Activated naive CD8-positive, alpha-beta T cell treated with anti-CD3 and anti-CD28 coated beads, Interleukin-2, amount 10 ng/mL, durations not matched to agents 7 days and 5 days (primary cell): Measurements from ENCODE around the gene DCUN1D1. TPM values are rescaled to one million over a fixed set of nuclear protein-coding genes. Genes with fewer than 3 reads are reported as not detected.

ENCODE experiments used
- ATAC-seq: fragments of 150-1000 bp; cut with Tn5 transposase; one replicate; pipeline ENCODE4 v1.10.0; 2021; ENCODE audit warnings: low read depth, moderate library complexity
- POLR2A ChIA-PET: fragments of 350-600 bp; sonication (Branson Sonifier 250); formaldehyde crosslinking; loops from one replicate; lab custom pipeline; 2021; ENCODE audit warnings: antibody characterized with exemption; lab: Charles Lee
- DNase-seq: peaks from one replicate; pipeline ENCODE4 v3.0.0; 2021
- H3K27ac Mint-ChIP-seq: one replicate; pipeline ENCODE4 v1.8.0; 2022; ENCODE audit warnings: mild to moderate bottlenecking, mixed read lengths
- H3K27me3 Mint-ChIP-seq: one replicate; pipeline ENCODE4 v1.8.0; 2022; ENCODE audit warnings: mild to moderate bottlenecking, moderate library complexity, mixed read lengths
- H3K36me3 Mint-ChIP-seq: one replicate; pipeline ENCODE4 v1.8.0; 2021; ENCODE audit warnings: mild to moderate bottlenecking, mixed read lengths
- H3K4me1 Mint-ChIP-seq: one replicate; pipeline ENCODE4 v1.8.0; 2021; ENCODE audit warnings: mixed read lengths
- H3K4me3 Mint-ChIP-seq: one replicate; pipeline ENCODE4 v1.8.0; 2022; ENCODE audit warnings: mild to moderate bottlenecking, moderate library complexity, mixed read lengths
- H3K9me3 Mint-ChIP-seq: one replicate; pipeline ENCODE4 v1.8.0; 2021; ENCODE audit warnings: mixed read lengths
- total RNA-seq, 2 experiments: library from RNA; stranded (reverse); gene quantifications; one replicate each; pipeline ENCODE4 v1.2.3, GENCODE V29; 2021

Gene DCUN1D1
- total RNA-seq, 2 experiments from 2014 or later, result 68.2 to 69.7 TPM

- DNase-seq, result no peak
- POLR2A ChIA-PET, result interaction anchor here (1.6 to 1.7 kb wide), 2 partner anchors 10 to 11 kb away, joined by 5 to 7 read pairs; partner anchors contain the start of gene DCUN1D1
- ATAC-seq, result no peak
- peaks cover 34% of the 10 kb centered on the region for H3K36me3 Mint-ChIP-seq
- H3K27me3 Mint-ChIP-seq, result no peaks in the 10 kb centered on the region
- H3K27ac Mint-ChIP-seq, result no peak overlapping the region
- no peak overlapping the region for H3K4me3 Mint-ChIP-seq
- peaks cover 50% of the 10 kb centered on the region for H3K4me1 Mint-ChIP-seq
- no peaks in the 10 kb centered on the region for H3K9me3 Mint-ChIP-seq
These were observed 11.1 kb downstream of the DCUN1D1 start for GRCh38 chr3:182969277-182969676.

- ATAC-seq (peak; percentile 92), DNase-seq (no peak)
- Mint-ChIP-seq H3K9me3 (no peaks in the 10 kb centered on the region), H3K27me3 (no peaks in the 10 kb centered on the region), H3K27ac (peak overlapping the region; percentile 86), H3K4me1 (peaks cover 52% of the 10 kb centered on the region), H3K36me3 (peaks cover 33% of the 10 kb centered on the region), H3K4me3 (peak overlapping the region; percentile 73)
- POLR2A ChIA-PET, result interaction anchor here (0.5 to 1.7 kb wide), 2 partner anchors 13 to 105 kb away, joined by 4 to 5 read pairs; partner anchors contain the start of gene DCUN1D1
These were observed 12.8 kb downstream of the DCUN1D1 start for GRCh38 chr3:182967218-182968204.

- Mint-ChIP-seq H3K9me3 (no peaks in the 10 kb centered on the region), H3K4me1 (peaks cover 46% of the 10 kb centered on the region), H3K27me3 (no peaks in the 10 kb centered on the region), H3K36me3 (peaks cover 32% of the 10 kb centered on the region), H3K4me3 (no peak overlapping the region), H3K27ac (no peak overlapping the region)
- POLR2A ChIA-PET, result no interaction called here
- ATAC-seq (no peak), DNase-seq (no peak)
These were observed 14.4 kb downstream of the DCUN1D1 start for GRCh38 chr3:182965861-182966366.

GRCh38 chr3:182964179-182964578 lies 16.2 kb downstream of the DCUN1D1 start:
- DNase-seq, result no peak

GRCh38 chr3:182962166-182962565 lies 18.2 kb downstream of the DCUN1D1 start:
- peaks cover 27% of the 10 kb centered on the region for H3K36me3 Mint-ChIP-seq
- peaks cover 29% of the 10 kb centered on the region for H3K4me1 Mint-ChIP-seq
- no peaks in the 10 kb centered on the region for H3K27me3 Mint-ChIP-seq
- H3K27ac Mint-ChIP-seq, result peak overlapping the region; percentile 2
- DNase-seq (no peak), ATAC-seq (no peak)
- no peaks in the 10 kb centered on the region for H3K9me3 Mint-ChIP-seq
- POLR2A ChIA-PET, result interaction anchor here (0.6 kb wide), 1 partner anchor 154 kb away, joined by 3 read pairs; no protein-coding TSS in a partner anchor
- H3K4me3 Mint-ChIP-seq, result no peak overlapping the region

More at GRCh38 chr3:182964179-182964578, 16.2 kb downstream of the DCUN1D1 start:
- no peaks in the 10 kb centered on the region for H3K9me3 Mint-ChIP-seq
- no peak for ATAC-seq
- H3K36me3 Mint-ChIP-seq, result peaks cover 36% of the 10 kb centered on the region
- H3K27ac Mint-ChIP-seq, result no peak overlapping the region
- no peaks in the 10 kb centered on the region for H3K27me3 Mint-ChIP-seq
- peaks cover 44% of the 10 kb centered on the region for H3K4me1 Mint-ChIP-seq
- no peak overlapping the region for H3K4me3 Mint-ChIP-seq
- POLR2A ChIA-PET, result no interaction called here

- DNase-seq (no peak), ATAC-seq (no peak)
- Mint-ChIP-seq H3K27ac (peak overlapping the region; percentile 6), H3K4me3 (no peak overlapping the region), H3K27me3 (no peaks in the 10 kb centered on the region), H3K9me3 (no peaks in the 10 kb centered on the region), H3K36me3 (peaks cover 34% of the 10 kb centered on the region), H3K4me1 (peaks cover 16% of the 10 kb centered on the region)
- POLR2A ChIA-PET, result interaction anchor here (0.6 kb wide), 1 partner anchor 55 kb away, joined by 6 read pairs; no protein-coding TSS in a partner anchor
These were observed 20.6 kb downstream of the DCUN1D1 start for GRCh38 chr3:182959474-182960350.

- peaks cover 12% of the 10 kb centered on the region for H3K4me1 Mint-ChIP-seq
- DNase-seq (no peak), ATAC-seq (no peak)
- H3K27me3 Mint-ChIP-seq, result no peaks in the 10 kb centered on the region
- no peak overlapping the region for H3K27ac Mint-ChIP-seq
- peaks cover 33% of the 10 kb centered on the region for H3K36me3 Mint-ChIP-seq
- H3K9me3 Mint-ChIP-seq, result no peaks in the 10 kb centered on the region
- POLR2A ChIA-PET, result interaction anchor here (0.6 kb wide), 2 partner anchors 26 to 157 kb away, joined by 3 read pairs; no protein-coding TSS in a partner anchor
- no peak overlapping the region for H3K4me3 Mint-ChIP-seq
These were observed 22.6 kb downstream of the DCUN1D1 start for GRCh38 chr3:182957676-182958266.

GRCh38 chr3:182957226-182957625 lies 23.1 kb downstream of the DCUN1D1 start:
- H3K36me3 Mint-ChIP-seq, result peaks cover 39% of the 10 kb centered on the region
- ATAC-seq, result no peak
- POLR2A ChIA-PET, result interaction anchor here (0.6 kb wide), 1 partner anchor 26 kb away, joined by 3 read pairs; no protein-coding TSS in a partner anchor

GRCh38 chr3:182954553-182955235 lies 25.6 kb downstream of the DCUN1D1 start:
- POLR2A ChIA-PET, result no interaction called here
- DNase-seq (no peak), ATAC-seq (no peak)
- Mint-ChIP-seq H3K4me1 (peaks cover 4% of the 10 kb centered on the region), H3K36me3 (peaks cover 38% of the 10 kb centered on the region), H3K27ac (no peak overlapping the region), H3K4me3 (no peak overlapping the region), H3K9me3 (no peaks in the 10 kb centered on the region), H3K27me3 (no peaks in the 10 kb centered on the region)

More at GRCh38 chr3:182957226-182957625, 23.1 kb downstream of the DCUN1D1 start:
- no peak overlapping the region for H3K27ac Mint-ChIP-seq
- H3K27me3 Mint-ChIP-seq, result no peaks in the 10 kb centered on the region
- H3K4me1 Mint-ChIP-seq, result peaks cover 9% of the 10 kb centered on the region
- no peak for DNase-seq
- H3K4me3 Mint-ChIP-seq, result no peak overlapping the region
- no peaks in the 10 kb centered on the region for H3K9me3 Mint-ChIP-seq

- Mint-ChIP-seq H3K36me3 (peaks cover 37% of the 10 kb centered on the region), H3K9me3 (no peaks in the 10 kb centered on the region), H3K4me3 (no peak overlapping the region), H3K27me3 (no peaks in the 10 kb centered on the region), H3K27ac (no peak overlapping the region), H3K4me1 (peaks cover 2% of the 10 kb centered on the region)
- ATAC-seq (no peak), DNase-seq (no peak)
- POLR2A ChIA-PET, result no interaction called here
These were observed 30.6 kb downstream of the DCUN1D1 start for GRCh38 chr3:182949688-182950087.

- no peaks in the 10 kb centered on the region for H3K9me3 Mint-ChIP-seq
- POLR2A ChIA-PET, result no interaction called here
- H3K27me3 Mint-ChIP-seq, result no peaks in the 10 kb centered on the region
- no peak overlapping the region for H3K27ac Mint-ChIP-seq
- H3K4me3 Mint-ChIP-seq, result no peak overlapping the region
- peaks cover 2% of the 10 kb centered on the region for H3K4me1 Mint-ChIP-seq
- ATAC-seq (no peak), DNase-seq (no peak)
- peaks cover 39% of the 10 kb centered on the region for H3K36me3 Mint-ChIP-seq
These were observed 32.0 kb downstream of the DCUN1D1 start for GRCh38 chr3:182948305-182948704.

- no peak for DNase-seq
- Mint-ChIP-seq H3K36me3 (peaks cover 37% of the 10 kb centered on the region), H3K27ac (no peak overlapping the region), H3K4me1 (peaks cover 2% of the 10 kb centered on the region), H3K27me3 (no peaks in the 10 kb centered on the region), H3K9me3 (no peaks in the 10 kb centered on the region), H3K4me3 (no peak overlapping the region)
- POLR2A ChIA-PET, result no interaction called here
- ATAC-seq, result peak; percentile 54
These were observed 32.5 kb downstream of the DCUN1D1 start for GRCh38 chr3:182947888-182948287.
